Astrocyte (in vitro differentiated cells and primary cell): ENCODE measurements around the gene CACNA1B.

Source experiments
- EZH2 ChIP-seq: IDR thresholded peaks from 2 replicates; pipeline ENCODE4 v1.6.1; 2012; ENCODE audit warnings: mild to moderate bottlenecking, low read length, inconsistent platforms; ENCODE audit not compliant: insufficient read depth
- TF ChIP-seq, protein P1 (sequence below): IDR thresholded peaks from 2 replicates; pipeline ENCODE4 v1.5.1; 2011; ENCODE audit warnings: low read depth, mild to moderate bottlenecking, inconsistent platforms, low read length, moderate library complexity; ENCODE audit not compliant: insufficient read depth

GRCh38 chr9:137970098-137970497, 92.5 kb downstream of the CACNA1B start:
- TF ChIP-seq EZH2 = no peak
- TF ChIP-seq, protein P1, sequence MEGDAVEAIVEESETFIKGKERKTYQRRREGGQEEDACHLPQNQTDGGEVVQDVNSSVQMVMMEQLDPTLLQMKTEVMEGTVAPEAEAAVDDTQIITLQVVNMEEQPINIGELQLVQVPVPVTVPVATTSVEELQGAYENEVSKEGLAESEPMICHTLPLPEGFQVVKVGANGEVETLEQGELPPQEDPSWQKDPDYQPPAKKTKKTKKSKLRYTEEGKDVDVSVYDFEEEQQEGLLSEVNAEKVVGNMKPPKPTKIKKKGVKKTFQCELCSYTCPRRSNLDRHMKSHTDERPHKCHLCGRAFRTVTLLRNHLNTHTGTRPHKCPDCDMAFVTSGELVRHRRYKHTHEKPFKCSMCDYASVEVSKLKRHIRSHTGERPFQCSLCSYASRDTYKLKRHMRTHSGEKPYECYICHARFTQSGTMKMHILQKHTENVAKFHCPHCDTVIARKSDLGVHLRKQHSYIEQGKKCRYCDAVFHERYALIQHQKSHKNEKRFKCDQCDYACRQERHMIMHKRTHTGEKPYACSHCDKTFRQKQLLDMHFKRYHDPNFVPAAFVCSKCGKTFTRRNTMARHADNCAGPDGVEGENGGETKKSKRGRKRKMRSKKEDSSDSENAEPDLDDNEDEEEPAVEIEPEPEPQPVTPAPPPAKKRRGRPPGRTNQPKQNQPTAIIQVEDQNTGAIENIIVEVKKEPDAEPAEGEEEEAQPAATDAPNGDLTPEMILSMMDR = no peak
